Measurements from ENCODE around the gene RPTOR.

DNA sequence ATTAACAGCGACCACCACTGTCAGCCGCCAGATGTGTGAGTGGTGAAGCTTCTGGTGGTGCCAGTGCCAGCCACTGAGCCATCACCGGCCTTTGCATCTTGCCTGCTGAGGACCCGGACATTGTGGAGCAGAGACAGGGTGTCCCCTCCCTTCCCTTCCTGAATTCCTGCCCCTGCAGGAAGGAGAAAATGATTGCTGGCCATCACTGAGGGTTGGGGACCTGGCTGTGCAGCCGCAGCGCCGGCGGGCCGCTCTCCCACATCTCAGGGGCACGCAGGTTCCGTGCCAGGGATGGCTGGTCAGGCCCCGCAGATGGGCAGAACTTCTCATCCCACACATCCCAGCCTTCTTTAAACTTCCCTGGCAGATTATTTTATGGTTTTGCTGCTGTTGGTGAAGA lies 56.5 kb downstream of the RPTOR start:
- TF ChIP-seq, protein P1, sequence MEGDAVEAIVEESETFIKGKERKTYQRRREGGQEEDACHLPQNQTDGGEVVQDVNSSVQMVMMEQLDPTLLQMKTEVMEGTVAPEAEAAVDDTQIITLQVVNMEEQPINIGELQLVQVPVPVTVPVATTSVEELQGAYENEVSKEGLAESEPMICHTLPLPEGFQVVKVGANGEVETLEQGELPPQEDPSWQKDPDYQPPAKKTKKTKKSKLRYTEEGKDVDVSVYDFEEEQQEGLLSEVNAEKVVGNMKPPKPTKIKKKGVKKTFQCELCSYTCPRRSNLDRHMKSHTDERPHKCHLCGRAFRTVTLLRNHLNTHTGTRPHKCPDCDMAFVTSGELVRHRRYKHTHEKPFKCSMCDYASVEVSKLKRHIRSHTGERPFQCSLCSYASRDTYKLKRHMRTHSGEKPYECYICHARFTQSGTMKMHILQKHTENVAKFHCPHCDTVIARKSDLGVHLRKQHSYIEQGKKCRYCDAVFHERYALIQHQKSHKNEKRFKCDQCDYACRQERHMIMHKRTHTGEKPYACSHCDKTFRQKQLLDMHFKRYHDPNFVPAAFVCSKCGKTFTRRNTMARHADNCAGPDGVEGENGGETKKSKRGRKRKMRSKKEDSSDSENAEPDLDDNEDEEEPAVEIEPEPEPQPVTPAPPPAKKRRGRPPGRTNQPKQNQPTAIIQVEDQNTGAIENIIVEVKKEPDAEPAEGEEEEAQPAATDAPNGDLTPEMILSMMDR (IDR thresholded peaks at IDR 0.05; ENCODE audit: extremely low read depth in 1 of 2, insufficient read depth in 1 of 2, low read depth in 1 of 2, low read length in 2 of 2): no peak
- TF ChIP-seq POLR2AphosphoS5 (IDR thresholded peaks at IDR 0.05; ENCODE audit: insufficient read depth, low read depth, low read length): no peak
- TF ChIP-seq MYC (IDR thresholded peaks at IDR 0.05; ENCODE audit: low read depth, low read length): no peak
- no peak for TF ChIP-seq POLR2A (IDR thresholded peaks at IDR 0.05; ENCODE audit: low read depth, low read length)
- TF ChIP-seq FOS (IDR thresholded peaks at IDR 0.05; ENCODE audit: borderline replicate concordance, insufficient read depth, low read length): no peak
- TF ChIP-seq GATA2 (IDR thresholded peaks at IDR 0.05; ENCODE audit: insufficient read depth, insufficient read length, low read depth, low read length): no peak
- TF ChIP-seq JUN (IDR thresholded peaks at IDR 0.05; ENCODE audit: borderline replicate concordance, insufficient read depth, insufficient read length, low read depth): no peak
- no peak for TF ChIP-seq EZH2 (IDR thresholded peaks at IDR 0.05; ENCODE audit: borderline replicate concordance, low read depth, low read length, severe bottlenecking)
- TF ChIP-seq, protein P2, sequence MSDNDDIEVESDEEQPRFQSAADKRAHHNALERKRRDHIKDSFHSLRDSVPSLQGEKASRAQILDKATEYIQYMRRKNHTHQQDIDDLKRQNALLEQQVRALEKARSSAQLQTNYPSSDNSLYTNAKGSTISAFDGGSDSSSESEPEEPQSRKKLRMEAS (IDR thresholded peaks at IDR 0.05; ENCODE audit: insufficient read depth, insufficient read length): no peak

Measured in endothelial cell of umbilical vein (primary cell).